ENCODE measurements around the gene SCARF2.

GRCh38 chr22:20471126-20471833 is 33.7 kb upstream of the SCARF2 start:
- no peak for TF ChIP-seq EZH2phosphoT487 (IDR thresholded peaks at IDR 0.05; ENCODE audit: insufficient read depth, low read depth)
- TF ChIP-seq EZH2 (IDR thresholded peaks at IDR 0.05; ENCODE audit: insufficient read depth, poor library complexity, severe bottlenecking): no peak

Measured in GM23248 (cell line).